GM19467 (cell line): ENCODE results near the gene IRF5.

ENCODE experiments used
- ATAC-seq: cut with Tn5 transposase; IDR thresholded peaks from one replicate; pipeline ENCODE4 v1.9.1; 2021; ENCODE audit warnings: mild to moderate bottlenecking, moderate library complexity; ENCODE audit not compliant: unreplicated experiment

The IRF5 gene

GRCh38 chr7:128919881-128920799 is 17.6 kb upstream of the IRF5 start:
- ATAC-seq = no peak

DNA sequence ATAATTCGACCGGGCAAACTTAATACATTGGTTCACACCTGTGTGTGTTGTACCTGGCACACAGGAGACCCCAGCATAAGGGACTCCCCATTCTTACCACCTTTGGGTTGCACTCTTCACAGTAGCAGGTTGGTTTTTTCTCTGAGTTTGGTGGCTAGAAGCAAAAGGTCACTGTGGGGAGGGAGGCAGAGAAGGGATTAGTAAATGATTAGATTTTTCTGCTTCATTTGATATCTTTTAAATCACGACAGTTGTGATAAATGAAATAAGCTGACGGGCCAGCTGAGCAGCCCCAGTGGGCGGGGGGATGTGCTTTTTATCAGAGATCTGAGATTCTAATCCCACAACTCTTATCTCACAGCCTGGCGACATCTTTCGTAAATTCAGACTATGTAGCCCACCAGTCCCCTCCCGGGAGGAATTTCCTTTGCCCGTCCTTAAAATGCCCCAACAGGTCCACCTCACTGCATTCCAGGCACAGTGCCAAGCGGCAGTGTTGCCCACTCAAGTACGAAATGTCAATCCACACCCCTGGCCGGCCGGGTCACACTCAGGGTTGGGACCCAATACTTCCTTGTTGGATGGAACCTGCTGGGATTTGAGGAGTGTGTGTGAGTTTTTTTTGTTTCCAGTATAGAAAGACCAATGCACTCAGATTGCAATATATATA is 16.7 kb upstream of the IRF5 start:
- ATAC-seq = no peak

DNA sequence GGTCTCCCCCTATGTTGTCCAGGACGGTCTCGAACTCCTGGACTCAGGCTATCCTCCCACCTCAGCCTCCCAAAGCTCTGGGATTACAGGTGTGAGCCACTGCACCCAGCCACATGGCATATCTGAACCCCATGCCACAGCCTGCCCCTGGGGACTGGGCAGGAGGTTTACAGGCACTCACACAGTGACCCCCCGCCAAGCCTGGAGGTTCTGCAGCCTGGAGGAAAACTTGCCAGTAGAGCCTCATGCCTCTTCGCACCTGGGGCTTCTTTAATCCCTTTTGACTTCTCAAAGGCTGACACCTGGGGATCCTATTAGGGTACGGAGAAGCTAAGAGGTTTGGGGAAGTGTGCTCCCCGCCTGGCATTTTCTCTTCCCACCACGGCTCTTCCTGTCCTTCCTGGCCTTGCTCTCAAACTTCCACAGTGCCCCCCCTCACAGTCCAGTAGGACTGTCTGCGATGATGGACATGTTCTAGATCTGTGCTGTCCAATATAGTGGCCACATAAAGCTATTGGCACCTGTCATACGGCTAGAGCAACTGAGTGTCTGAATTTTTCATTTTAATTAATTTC is 15.8 kb upstream of the IRF5 start:
- no peak for ATAC-seq

DNA sequence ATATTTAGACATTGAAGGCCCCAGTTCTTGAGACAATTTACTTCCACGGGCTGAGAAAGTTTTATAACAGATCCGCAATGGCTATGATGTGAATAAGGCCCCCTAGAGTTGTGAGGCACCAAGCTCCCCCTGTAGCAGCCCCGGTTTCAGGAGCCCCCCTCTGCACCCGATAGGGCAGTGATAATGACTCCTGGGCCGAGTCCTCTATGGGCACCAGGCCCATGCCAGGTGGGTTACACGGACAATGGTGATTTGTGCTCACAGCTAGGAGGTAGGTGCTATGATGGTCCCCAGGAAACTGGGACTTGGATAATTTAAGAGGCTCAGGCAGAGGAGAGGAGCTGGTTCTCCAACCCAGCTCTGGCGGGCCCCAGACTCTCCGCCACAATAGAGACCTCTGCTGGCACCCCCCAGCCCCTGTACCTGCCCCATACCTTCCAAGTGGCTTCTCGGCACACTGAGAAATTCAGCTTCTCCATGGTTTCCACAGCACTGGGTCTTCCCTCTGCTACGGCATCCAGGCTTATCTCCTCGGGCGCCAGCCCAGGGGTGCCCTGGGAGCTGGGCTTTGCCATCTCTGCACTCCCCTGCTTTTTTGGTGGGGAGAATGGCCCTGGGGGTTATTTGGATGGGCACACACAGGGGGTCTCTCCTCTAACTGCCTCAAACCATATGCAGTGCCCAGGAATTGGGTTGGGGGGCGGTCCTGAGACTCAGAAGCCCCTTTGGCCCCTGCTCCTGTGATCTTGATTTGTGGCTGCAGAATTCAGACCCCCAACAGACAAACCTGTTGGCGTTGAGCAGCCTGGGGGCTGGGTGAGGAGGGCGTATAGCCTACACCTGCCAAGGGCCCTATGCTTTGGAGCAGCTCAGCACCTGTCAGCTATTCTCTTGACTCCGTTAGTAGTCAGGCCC is 15.0 kb upstream of the IRF5 start:
- no peak for ATAC-seq

- no peak for ATAC-seq
Measured at GRCh38 chr7:128923411-128923800, 14.3 kb upstream of the IRF5 start.

GRCh38 chr7:128924707-128925588 is 12.8 kb upstream of the IRF5 start:
- ATAC-seq = no peak

DNA sequence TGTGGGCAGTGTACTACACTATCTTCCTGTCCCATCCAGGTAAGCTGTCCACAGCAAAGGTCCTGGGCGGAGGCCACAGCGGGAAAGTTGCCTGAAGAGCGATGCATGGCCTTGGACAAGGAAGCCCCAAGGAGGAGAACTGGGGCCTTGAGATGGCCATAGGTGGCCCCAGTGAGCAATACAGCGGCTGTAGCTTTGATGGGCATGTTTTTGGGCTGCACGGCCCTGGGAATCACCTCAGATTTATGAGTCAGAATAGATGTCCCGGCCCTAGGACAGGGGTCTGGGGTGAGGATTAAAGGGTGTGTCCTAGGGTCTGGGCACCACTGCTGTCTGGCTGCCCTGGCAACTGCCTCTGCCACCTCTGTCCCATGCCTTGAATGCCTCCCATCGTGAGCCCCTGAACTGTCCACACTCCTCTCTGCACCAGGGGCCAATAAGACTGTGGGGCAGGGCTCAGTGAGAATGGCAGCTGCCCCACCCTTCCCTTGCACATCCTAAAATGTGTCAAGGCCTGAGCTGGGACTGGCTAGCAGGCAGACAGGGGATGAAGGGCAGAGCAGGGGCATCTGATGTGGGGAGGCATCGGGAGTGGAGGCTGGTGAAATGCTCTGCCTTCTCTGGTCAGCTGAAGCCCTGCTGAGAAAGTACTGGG is 9.4 kb upstream of the IRF5 start:
- no peak for ATAC-seq

GRCh38 chr7:128928882-128929788 is 8.6 kb upstream of the IRF5 start:
- ATAC-seq = no peak

GRCh38 chr7:128931190-128931798 is 6.4 kb upstream of the IRF5 start:
- ATAC-seq = no peak

DNA sequence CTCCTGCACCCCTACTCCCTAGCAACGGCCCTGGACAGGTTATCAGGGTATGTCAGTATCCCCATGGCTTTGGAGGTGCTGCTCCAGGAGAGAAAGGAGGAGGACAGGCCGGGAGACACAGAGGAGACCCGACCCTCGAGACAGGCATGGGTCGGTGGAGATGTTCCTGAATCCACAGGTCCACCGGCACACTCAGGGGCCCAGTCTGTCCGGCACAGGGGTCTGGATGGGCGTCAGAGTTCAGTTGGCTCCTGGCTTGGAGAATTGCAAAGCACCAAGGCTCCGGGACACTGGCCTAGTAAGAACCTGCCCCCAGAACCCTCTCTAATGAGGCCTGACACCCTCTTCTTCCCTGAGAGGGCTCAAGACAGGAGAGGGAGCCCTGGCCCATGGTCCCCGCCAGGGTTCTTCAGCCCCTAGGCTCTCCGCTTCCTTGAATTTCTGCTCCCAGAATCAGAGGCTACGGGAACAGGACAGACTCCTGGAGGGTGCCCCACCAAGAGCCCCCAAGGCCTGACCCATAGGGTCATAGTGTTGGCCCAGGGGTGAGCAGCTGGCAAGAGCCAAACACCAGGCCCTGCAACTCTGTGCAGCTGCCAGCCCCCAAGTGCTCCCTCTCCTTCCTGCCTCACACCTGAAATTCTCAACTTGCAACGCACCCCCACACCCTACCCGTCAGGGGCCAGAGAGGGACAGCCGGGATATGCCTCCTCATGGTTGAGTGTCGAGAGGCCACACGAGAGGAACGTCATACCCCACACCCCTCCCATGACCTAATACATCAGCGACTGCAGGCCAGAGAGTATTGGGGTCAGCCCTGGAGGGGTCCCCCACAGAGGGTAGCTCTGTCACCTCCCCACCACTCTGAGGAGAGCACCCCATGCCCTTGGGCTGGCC is 5.5 kb upstream of the IRF5 start:
- ATAC-seq = no peak

DNA sequence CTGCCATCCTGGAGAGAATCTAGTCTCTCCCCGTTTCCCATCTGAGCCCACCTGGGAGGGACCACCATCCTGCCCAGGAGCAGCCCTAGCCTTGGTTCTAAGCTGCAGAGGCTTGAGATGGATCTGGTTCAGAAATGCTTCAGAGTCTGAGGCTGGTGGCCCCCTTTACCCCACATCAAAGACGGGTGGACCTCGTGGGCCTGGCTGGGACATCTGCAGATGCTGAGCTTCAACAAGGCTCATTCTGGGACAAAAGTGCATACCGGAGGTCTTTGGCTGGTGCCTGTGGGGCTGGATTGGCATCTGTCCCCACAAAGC is 4.9 kb upstream of the IRF5 start:
- ATAC-seq = no peak

- ATAC-seq = no peak
Measured at GRCh38 chr7:128933180-128933891, 4.4 kb upstream of the IRF5 start.

- ATAC-seq = no peak
Measured at GRCh38 chr7:128934361-128935341, 3.1 kb upstream of the IRF5 start.

DNA sequence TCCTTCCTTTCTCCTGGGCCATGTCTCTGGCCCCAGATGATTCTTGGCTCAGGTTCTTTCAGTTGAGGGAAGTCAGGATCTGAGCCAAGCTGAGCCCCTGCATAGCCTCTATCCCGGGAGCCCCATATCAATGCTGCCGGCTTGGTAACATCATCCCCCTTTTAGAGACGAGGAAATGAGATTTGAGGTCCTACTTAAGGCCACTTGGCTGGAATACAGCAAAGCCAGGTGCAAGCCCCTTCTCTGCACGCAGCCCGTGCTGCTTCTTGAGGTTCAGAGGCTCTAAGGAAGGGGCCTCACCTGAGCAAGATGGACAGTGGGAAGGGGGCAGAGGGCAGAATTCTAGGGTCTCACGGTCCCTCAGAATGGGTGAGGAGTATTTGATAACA is 2.4 kb upstream of the IRF5 start:
- no peak for ATAC-seq

DNA sequence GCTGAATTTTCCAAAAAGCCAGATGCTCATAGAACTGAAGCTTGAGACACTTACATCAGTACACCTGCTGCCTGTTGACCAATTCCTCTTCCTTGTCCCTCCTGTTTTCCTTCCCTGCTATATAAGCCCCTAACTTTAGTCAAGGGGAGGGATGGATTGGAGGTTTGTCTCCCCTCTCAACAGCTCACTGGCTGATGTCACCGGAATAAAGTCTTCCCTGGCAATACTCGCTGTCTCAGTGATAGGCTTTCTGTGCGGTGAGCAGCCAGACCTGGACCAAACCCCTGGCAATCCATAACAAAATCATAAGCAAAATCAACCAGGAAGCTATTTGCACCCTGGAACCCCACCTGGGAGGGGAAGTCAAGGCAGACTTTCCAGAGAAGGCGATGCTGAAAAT is 929 bp upstream of the IRF5 start:
- ATAC-seq = no peak
